HG02571 (cell line): ENCODE measurements around the gene HIPK3.
"Not testable (repeated sequence)": the region's sequence is repeated elsewhere in the genome, so short reads cannot be mapped to it uniquely, and the experiment has no call there.

Experiments used
- ATAC-seq: cut with Tn5 transposase; IDR thresholded peaks from one replicate; pipeline ENCODE4 v1.9.1; 2021; ENCODE audit warnings: mild to moderate bottlenecking, moderate library complexity; ENCODE audit not compliant: unreplicated experiment

The HIPK3 gene

GRCh38 chr11:33258631-33259205, 1.5 kb downstream of the HIPK3 start:
- peak; percentile 15 for ATAC-seq

- no peak for ATAC-seq
These were observed 2.7 kb downstream of the HIPK3 start for GRCh38 chr11:33259869-33260268.

- ATAC-seq, result not testable (repeated sequence)
These were observed 4.2 kb downstream of the HIPK3 start for GRCh38 chr11:33261350-33261749.

GRCh38 chr11:33262011-33262645, 4.9 kb downstream of the HIPK3 start:
- no peak for ATAC-seq

- no peak for ATAC-seq
These were observed 6.4 kb downstream of the HIPK3 start for GRCh38 chr11:33263549-33263948.

- no peak for ATAC-seq
These were observed 7.7 kb downstream of the HIPK3 start for GRCh38 chr11:33264926-33265325.

GRCh38 chr11:33266393-33267215, 9.4 kb downstream of the HIPK3 start:
- no peak for ATAC-seq

GRCh38 chr11:33268945-33269540, 11.9 kb downstream of the HIPK3 start:
- ATAC-seq, result no peak

GRCh38 chr11:33269822-33270221, 12.6 kb downstream of the HIPK3 start:
- no peak for ATAC-seq

- no peak for ATAC-seq
These were observed 13.9 kb downstream of the HIPK3 start for GRCh38 chr11:33271059-33271458.

GRCh38 chr11:33272338-33273107, 15.3 kb downstream of the HIPK3 start:
- no peak for ATAC-seq

GRCh38 chr11:33273656-33274055, 16.5 kb downstream of the HIPK3 start:
- no peak for ATAC-seq

GRCh38 chr11:33280411-33280810, 23.2 kb downstream of the HIPK3 start:
- no peak for ATAC-seq

- no peak for ATAC-seq
These were observed 24.6 kb downstream of the HIPK3 start for GRCh38 chr11:33281758-33282157.

GRCh38 chr11:33284818-33285217, 27.6 kb downstream of the HIPK3 start:
- ATAC-seq, result no peak

GRCh38 chr11:33290319-33290718, 33.1 kb downstream of the HIPK3 start:
- no peak for ATAC-seq

- peak; percentile 97 for ATAC-seq
These were observed 34.0 kb downstream of the HIPK3 start for GRCh38 chr11:33291004-33291777.

- no peak for ATAC-seq
These were observed 35.1 kb downstream of the HIPK3 start for GRCh38 chr11:33292311-33292710.

GRCh38 chr11:33294224-33294623, 37.0 kb downstream of the HIPK3 start:
- no peak for ATAC-seq

GRCh38 chr11:33294797-33295196, 37.6 kb downstream of the HIPK3 start:
- no peak for ATAC-seq
